Measurements from ENCODE around the gene FSCN2. TPM values are rescaled to one million over a fixed set of nuclear protein-coding genes. Genes with fewer than 3 reads are reported as not detected.

FSCN2 gene
- total RNA-seq, 2 donors from 2014 or later = 0.95 to 1.8 TPM

DNA sequence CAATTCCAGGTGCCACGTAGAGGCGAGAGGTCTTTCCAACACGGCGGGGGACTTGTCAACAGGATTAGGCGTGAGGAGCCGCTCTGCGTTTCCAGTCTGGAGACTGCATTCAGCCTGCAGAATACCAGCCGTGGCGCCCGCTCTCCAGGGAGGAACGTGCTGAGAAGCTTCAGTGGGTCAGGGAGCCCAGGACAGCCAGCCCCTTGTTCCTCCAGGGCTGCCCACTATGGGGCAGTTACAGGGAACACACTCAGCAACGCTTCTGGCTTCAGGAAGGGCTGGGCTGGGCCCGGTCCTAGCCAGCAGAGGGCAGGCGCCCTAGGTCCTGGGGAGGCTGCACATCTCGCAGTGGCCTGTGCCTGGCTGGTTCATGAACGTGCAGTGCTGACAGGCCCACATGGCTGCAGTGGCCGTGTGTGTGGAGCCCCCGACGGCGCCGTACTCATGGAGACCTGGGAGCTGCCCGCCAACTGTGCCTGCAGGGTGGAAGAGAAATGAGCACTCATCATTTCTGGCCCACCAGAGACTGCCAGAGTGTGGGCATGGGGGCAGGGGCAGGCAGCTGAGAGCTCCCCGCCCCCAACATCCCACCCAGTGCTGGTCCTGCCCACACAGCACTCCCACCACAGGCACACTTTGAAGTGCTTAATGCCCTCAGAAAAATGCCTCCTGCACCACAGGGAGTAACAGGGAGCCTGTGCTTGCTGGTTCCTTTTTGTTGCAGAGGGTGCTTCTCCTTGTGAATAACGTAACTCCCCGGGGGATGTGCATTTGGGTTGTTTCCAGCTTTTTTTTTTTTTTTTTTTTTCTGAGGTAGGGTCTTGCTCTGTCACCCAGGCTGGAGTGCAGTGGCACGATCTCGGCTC lies 31.0 kb downstream of the FSCN2 start:
- no peak overlapping the region for H3K27ac Mint-ChIP-seq
- H3K9me3 Mint-ChIP-seq = no peaks in the 10 kb centered on the region
- no peak for ATAC-seq (replicated peaks in 1 of 2)
- no peak overlapping the region for H3K4me3 Mint-ChIP-seq
- no peaks in the 10 kb centered on the region for H3K27me3 Mint-ChIP-seq (ENCODE audit: low read depth)
- DNase-seq = no peak
- H3K4me1 Mint-ChIP-seq (ENCODE audit: low read depth) = peaks cover 4% of the 10 kb centered on the region
- H3K36me3 Mint-ChIP-seq (ENCODE audit: insufficient read depth in 2 of 2) = no peaks in the 10 kb centered on the region

DNA sequence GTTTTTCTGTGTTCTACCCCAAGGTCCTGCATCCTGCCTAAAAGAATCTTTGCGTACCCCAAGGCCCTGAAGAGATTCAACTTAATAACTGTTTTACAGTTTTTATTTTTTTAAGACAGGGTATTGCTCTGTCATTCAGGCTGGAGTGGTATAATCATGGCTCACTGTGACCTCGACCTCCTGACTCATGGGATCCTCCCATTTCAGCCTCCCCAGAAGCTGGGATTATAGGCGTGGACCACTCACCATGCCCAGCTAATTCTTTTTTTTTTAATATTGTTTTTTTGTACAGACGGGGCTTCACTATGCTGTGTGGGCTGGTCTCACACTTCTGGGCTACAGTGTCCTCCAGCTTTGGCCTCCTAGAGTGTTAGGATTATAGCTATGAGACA lies 33.3 kb downstream of the FSCN2 start:
- Mint-ChIP-seq H3K27ac (peak overlapping the region; percentile 40), H3K27me3 (ENCODE audit: low read depth) (no peaks in the 10 kb centered on the region), H3K4me1 (ENCODE audit: low read depth) (no peaks in the 10 kb centered on the region), H3K9me3 (no peaks in the 10 kb centered on the region), H3K4me3 (no peak overlapping the region), H3K36me3 (ENCODE audit: insufficient read depth in 2 of 2) (peaks cover 3 to 8% of the 10 kb centered on the region in 2 donors)
- DNase-seq (no peak), ATAC-seq (replicated peaks in 1 of 2) (no peak)

DNA sequence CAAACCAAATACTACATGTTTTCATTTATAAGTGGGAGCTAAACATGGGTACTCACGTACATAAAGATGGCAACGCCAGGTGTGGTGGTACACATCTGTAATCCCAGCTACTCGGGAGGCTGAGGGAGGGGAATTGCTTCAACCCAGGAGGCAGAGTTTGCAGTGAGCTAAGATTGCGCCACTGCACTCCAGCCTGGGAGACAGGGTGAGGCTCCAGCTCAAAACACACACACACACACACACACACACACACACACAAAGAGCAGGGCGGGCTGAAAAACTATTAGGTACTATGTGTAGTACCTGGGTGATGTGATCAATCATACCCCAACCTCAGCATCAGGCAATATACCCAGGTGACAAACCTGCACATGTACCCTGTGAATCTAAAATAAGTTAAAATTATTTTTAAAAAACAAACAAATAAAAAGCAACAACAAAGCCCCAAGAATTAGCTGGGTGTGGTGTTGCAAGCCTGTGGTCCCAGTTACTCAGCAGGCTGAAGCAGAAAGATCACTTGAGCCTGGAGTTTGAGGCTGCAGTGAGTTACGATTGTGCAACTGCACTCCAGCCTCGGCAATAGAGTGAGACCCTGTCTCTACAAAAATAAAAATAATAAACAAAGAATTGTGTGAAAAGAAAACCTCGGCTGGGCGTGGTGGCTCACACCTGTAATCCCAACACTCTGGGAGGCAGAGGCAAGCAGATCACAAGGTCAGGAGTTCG lies 35.8 kb downstream of the FSCN2 start:
- DNase-seq = no peak
- H3K4me3 Mint-ChIP-seq = no peak overlapping the region
- no peaks in the 10 kb centered on the region for H3K9me3 Mint-ChIP-seq
- no peaks in the 10 kb centered on the region for H3K4me1 Mint-ChIP-seq (ENCODE audit: low read depth)
- ATAC-seq (replicated peaks in 1 of 2) = no peak
- no peak overlapping the region for H3K27ac Mint-ChIP-seq
- H3K27me3 Mint-ChIP-seq (ENCODE audit: low read depth) = no peaks in the 10 kb centered on the region
- H3K36me3 Mint-ChIP-seq (ENCODE audit: insufficient read depth in 2 of 2) = peaks cover 5 to 11% of the 10 kb centered on the region in 2 donors

DNA sequence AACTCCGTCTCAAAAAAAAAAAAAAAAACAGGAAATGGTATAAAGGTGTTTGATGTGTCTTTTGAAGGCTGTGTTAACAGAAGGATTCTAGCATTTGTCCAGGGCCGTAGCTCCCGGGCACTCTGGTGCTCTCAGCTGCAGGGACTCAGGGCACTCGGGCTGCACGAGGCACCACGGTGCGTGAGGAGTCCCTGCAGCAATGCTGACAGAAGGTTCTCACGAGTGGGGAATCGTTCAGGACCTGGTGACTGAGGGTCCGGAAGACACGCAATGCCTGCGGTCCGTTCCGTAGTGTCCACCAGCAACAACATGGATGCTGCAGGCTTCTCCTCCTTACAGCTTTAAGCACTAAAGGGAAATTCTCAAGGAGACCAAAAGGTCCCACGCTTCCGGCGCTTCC lies 36.6 kb downstream of the FSCN2 start:
- H3K36me3 Mint-ChIP-seq (ENCODE audit: insufficient read depth in 2 of 2) = peaks cover 5 to 11% of the 10 kb centered on the region in 2 donors
- no peaks in the 10 kb centered on the region for H3K4me1 Mint-ChIP-seq (ENCODE audit: low read depth)
- DNase-seq = no peak
- H3K9me3 Mint-ChIP-seq = no peaks in the 10 kb centered on the region
- no peak overlapping the region for H3K4me3 Mint-ChIP-seq
- H3K27ac Mint-ChIP-seq = no peak overlapping the region
- no peak for ATAC-seq (replicated peaks in 1 of 2)
- H3K27me3 Mint-ChIP-seq (ENCODE audit: low read depth) = no peaks in the 10 kb centered on the region

DNA sequence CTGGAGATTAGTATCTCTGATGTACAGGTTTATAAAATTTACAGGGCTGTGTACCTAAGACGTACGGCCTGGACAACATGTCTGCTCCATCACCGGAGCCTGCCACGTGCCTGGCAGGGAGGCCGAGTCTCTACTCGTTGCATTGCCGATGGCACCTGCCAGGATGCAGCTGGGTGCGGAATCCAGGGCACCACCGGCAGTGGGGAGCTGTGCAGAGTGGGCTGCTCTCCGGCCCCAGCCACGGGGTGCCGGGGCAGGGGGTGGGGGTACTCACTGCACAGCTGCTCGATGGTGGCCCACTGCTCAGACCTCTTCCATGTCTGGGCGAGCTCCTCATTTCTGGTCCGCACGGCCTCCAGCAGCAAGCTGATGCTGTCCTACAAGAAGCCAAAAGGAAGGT lies 37.1 kb downstream of the FSCN2 start:
- Mint-ChIP-seq H3K36me3 (ENCODE audit: insufficient read depth in 2 of 2) (peaks cover 5 to 11% of the 10 kb centered on the region in 2 donors), H3K27ac (no peak overlapping the region), H3K27me3 (ENCODE audit: low read depth) (no peaks in the 10 kb centered on the region), H3K9me3 (no peaks in the 10 kb centered on the region), H3K4me1 (ENCODE audit: low read depth) (no peaks in the 10 kb centered on the region), H3K4me3 (no peak overlapping the region)
- DNase-seq (no peak), ATAC-seq (replicated peaks in 1 of 2) (no peak)

DNA sequence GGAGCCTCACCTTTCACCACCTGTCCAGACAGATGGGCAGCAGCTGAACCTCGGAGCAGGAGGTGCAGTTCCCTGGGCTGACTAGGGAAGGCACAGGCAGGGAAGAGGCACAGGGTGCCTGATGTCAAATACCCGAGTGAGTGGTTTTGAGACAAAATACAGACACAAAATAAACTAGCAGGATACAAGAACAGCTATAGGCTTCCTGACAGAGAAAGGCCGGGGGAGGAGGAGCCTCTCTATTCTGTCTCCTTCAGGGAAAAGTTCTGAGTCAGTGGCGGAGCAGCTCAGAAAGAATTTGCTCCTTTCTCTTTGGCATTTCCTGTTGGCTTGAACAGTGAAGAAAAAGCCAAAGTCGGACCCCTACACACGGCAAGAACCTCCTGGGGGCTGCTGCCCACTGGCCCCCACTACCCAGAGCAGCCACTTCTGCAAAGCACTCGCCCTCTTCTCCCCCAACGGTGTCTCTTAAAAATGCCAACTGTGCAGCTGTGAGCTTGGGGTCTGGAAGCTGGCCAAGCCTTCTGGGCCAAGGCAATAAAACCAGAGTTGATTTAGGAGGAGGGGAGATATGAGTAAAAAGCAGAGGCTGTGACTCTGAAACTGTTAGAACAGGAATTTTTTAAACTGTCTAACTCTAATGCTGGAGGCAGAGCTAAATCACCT lies 38.4 kb downstream of the FSCN2 start:
- Mint-ChIP-seq H3K4me1 (ENCODE audit: low read depth) (no peaks in the 10 kb centered on the region), H3K27me3 (ENCODE audit: low read depth) (no peaks in the 10 kb centered on the region), H3K27ac (no peak overlapping the region), H3K9me3 (no peaks in the 10 kb centered on the region), H3K4me3 (no peak overlapping the region), H3K36me3 (ENCODE audit: insufficient read depth in 2 of 2) (peaks cover 8 to 11% of the 10 kb centered on the region in 2 donors)
- no peak for ATAC-seq (replicated peaks in 1 of 2)
- no peak for DNase-seq

DNA sequence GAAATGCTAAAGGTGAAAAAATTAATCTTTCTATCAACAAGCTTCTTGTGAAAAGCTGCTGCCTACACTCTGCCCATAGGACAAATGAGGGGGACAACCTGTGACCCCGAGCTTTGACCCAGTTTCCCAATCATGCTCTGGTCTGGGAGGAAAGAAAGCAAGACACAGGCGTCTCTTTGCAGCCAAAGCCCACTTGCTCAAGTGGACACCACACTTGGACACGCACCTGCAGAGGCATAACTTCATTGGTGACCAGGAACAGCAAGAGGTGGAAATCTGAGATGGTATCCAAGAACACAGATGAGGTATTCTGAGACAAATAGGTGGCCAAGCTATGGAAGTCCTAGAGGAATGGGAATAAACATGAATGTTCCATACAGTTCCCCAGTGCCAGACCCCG lies 39.0 kb downstream of the FSCN2 start:
- ATAC-seq (replicated peaks in 1 of 2) (no peak), DNase-seq (no peak)
- no peaks in the 10 kb centered on the region for H3K4me1 Mint-ChIP-seq (ENCODE audit: low read depth)
- H3K4me3 Mint-ChIP-seq = no peak overlapping the region
- H3K27ac Mint-ChIP-seq = no peak overlapping the region
- H3K9me3 Mint-ChIP-seq = no peaks in the 10 kb centered on the region
- peaks cover 8 to 11% of the 10 kb centered on the region in 2 donors for H3K36me3 Mint-ChIP-seq (ENCODE audit: insufficient read depth in 2 of 2)
- no peaks in the 10 kb centered on the region for H3K27me3 Mint-ChIP-seq (ENCODE audit: low read depth)

DNA sequence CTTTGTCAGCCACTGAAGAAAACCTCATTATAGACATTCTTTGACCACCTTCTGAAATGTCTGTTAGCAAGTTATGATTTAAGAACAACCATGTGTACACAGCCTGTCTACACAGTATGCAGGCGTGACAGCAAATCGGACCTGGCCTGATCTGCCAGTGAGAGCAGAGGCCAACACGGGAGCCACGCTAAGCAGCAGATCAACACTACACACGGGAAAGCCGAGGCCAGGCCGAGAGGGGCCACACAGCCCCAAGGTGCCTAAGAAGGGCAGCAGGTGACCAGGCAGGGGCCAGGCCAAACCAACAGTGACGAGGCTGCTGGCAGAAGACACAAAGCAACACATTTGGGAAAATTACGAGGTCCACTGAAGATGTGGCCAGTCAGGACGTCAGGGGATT lies 40.2 kb downstream of the FSCN2 start:
- peaks cover 8 to 16% of the 10 kb centered on the region in 2 donors for H3K36me3 Mint-ChIP-seq (ENCODE audit: insufficient read depth in 2 of 2)
- H3K27ac Mint-ChIP-seq = no peak overlapping the region
- no peak overlapping the region for H3K4me3 Mint-ChIP-seq
- H3K9me3 Mint-ChIP-seq = no peaks in the 10 kb centered on the region
- ATAC-seq (replicated peaks in 1 of 2) (no peak), DNase-seq (no peak)
- H3K4me1 Mint-ChIP-seq (ENCODE audit: low read depth) = no peaks in the 10 kb centered on the region
- H3K27me3 Mint-ChIP-seq (ENCODE audit: low read depth) = no peaks in the 10 kb centered on the region

DNA sequence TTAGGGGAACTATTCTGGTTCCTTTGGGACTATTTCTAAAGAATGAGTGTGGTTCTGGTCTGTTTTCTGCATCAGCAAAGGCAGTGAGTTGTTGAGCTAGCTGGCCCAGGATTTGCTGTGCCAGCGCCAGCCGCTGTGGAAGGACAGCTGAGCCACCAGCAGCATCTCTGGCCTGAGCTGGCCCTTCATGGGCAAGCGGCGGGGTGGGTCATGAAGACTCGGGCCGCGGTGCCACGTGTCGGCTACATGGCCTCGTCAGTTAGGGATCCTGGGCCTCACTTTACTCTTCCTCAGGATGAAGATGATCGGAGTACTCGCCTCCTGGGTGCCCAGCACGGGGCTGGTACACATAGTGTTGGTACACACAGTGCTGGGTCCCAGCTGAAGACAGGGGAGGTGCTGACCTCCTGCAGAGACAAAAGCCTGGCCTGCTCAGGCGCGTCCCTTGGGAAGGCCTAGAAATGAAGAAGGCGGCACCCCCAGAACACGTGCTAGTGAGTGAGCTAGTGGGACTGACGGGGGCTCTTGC lies 41.9 kb downstream of the FSCN2 start:
- Mint-ChIP-seq H3K27me3 (ENCODE audit: low read depth) (no peaks in the 10 kb centered on the region), H3K4me3 (no peak overlapping the region), H3K27ac (no peak overlapping the region), H3K36me3 (ENCODE audit: insufficient read depth in 2 of 2) (peaks cover 8 to 18% of the 10 kb centered on the region in 2 donors), H3K9me3 (no peaks in the 10 kb centered on the region), H3K4me1 (ENCODE audit: low read depth) (no peaks in the 10 kb centered on the region)
- DNase-seq (no peak), ATAC-seq (replicated peaks in 1 of 2) (no peak)

DNA sequence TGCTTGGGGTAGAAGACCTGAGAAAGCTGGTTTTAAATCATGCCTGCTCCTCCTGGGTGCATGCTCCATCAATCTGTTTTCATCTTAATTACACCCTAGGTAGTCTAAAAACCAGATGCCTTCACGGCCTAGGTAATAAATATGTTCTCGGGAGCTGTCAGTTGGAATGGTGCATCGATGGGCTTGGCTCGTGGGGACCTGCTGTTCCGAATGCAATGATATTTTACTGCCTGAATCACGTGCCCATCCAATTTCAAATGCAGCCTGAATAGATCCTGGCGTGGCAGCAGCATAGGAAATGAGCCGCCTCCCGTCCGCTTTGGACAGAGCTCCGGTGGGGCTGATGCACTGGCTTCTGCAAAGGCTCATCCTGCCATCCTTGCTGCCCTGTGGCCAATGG lies 42.8 kb downstream of the FSCN2 start:
- ATAC-seq (replicated peaks in 1 of 2) (no peak), DNase-seq (no peak)
- Mint-ChIP-seq H3K9me3 (no peaks in the 10 kb centered on the region), H3K4me3 (no peak overlapping the region), H3K27me3 (ENCODE audit: low read depth) (no peaks in the 10 kb centered on the region), H3K36me3 (ENCODE audit: insufficient read depth in 2 of 2) (peaks cover 6 to 15% of the 10 kb centered on the region in 2 donors), H3K4me1 (ENCODE audit: low read depth) (no peaks in the 10 kb centered on the region), H3K27ac (no peak overlapping the region)

DNA sequence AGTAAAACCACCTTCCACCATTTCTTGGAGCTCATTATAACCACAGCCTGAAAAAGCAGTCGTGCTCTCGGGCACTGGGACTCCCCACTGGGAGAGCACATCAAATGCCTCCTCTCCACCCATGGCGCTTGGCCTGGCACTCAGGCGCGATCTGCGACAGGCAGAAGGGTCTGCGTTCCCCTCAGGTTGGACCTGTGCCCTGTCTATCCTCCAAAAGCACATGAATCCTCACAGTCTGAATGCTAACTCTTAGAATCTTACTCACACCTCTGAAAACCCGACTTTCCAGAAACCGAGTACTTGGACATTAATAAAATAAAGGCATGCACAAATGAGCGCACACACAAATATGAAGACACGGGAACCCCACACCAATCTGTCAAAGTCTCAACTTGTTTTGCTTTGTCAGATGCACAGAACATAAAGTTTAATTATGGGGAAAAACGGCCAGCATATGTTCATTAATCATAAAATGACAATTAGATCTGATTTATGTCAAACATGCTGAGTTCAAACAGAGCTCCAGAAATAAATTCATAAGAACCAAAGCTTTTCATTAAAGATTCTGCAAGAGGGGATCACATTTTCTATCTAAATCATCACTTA lies 44.5 kb downstream of the FSCN2 start:
- H3K27me3 Mint-ChIP-seq (ENCODE audit: low read depth) = no peaks in the 10 kb centered on the region
- no peak for DNase-seq

DNA sequence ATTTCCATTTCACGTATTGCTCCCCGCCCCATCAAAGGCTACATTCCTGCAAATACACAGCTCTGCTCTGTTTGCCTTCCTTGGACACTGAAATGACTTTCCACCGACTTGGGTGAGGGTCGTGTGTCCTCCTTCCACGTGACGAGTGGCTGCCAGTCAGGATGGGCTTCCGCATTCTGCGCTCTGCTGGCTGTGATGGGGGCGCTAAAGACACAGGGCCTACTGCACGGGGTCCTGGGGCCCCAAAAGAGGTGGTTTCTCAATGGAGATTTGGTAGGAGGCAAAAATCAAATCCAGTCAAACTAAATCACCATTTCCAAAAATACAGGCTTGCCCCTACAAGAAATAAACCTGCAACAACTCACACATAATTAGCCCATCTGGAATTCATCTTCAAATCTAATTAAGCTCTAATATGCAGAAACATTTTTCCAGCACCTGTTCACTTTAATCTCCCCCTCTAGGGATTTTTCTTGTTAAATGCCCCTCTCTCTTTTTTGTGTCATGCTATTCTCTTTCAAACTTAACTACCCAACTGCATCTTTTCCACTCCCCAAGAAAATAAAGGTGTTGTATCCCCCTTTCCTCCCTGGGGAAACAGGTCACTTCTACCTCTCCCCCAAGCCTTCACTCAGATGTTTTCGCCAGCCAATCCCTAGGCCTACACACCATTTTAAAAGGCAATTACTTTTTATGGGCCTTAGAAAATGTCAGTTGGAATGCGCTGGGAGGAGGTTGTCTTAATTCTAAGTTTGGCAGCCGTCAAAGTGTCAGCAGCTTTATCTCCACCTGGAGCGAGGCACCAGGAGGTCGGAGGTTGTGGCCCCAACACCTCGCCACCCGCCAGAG lies 45.8 kb downstream of the FSCN2 start:
- Mint-ChIP-seq H3K4me1 (ENCODE audit: low read depth) (peaks cover 9% of the 10 kb centered on the region), H3K27ac (peak overlapping the region; percentile 19), H3K9me3 (no peaks in the 10 kb centered on the region), H3K4me3 (no peak overlapping the region), H3K36me3 (ENCODE audit: insufficient read depth in 2 of 2) (peaks cover 3 to 23% of the 10 kb centered on the region in 2 donors), H3K27me3 (ENCODE audit: low read depth) (no peaks in the 10 kb centered on the region)
- ATAC-seq (replicated peaks in 1 of 2) (no peak), DNase-seq (no peak)

More for the DNA sequence above, 44.5 kb downstream of the FSCN2 start:
- Mint-ChIP-seq H3K9me3 (no peaks in the 10 kb centered on the region), H3K4me3 (no peak overlapping the region), H3K36me3 (ENCODE audit: insufficient read depth in 2 of 2) (peaks cover 6 to 19% of the 10 kb centered on the region in 2 donors), H3K4me1 (ENCODE audit: low read depth) (no peaks in the 10 kb centered on the region), H3K27ac (no peak overlapping the region)
- ATAC-seq (replicated peaks in 1 of 2) = no peak

Measured in activated T-cell treated with anti-CD3 and anti-CD28 coated beads, Interleukin-2, amount 50 U/mL, for 72 hours (primary cell).